Left renal pelvis (tissue), 4 donors: Measurements from ENCODE around the gene CITED2. TPM values are rescaled to one million over a fixed set of nuclear protein-coding genes. Genes with fewer than 3 reads are reported as not detected.

Experiments used
- DNase-seq, 4 donors: peaks; one replicate each; pipeline ENCODE4 v3.0.0-alpha.2; 2013; ENCODE audit warnings: low read depth in 4 of 4, low spot score in 3 of 4
- polyA plus RNA-seq, 4 donors: library from polyadenylated mRNA; unstranded; fragments of 120-200 nt; gene quantifications; one replicate each; pipeline ENCODE4 v1.2.1, GENCODE V29; 2013; ENCODE audit not compliant: insufficient read length in 4 of 4

Gene CITED2
- polyA plus RNA-seq, 4 donors = 104 to 202 (median 163) TPM

DNA sequence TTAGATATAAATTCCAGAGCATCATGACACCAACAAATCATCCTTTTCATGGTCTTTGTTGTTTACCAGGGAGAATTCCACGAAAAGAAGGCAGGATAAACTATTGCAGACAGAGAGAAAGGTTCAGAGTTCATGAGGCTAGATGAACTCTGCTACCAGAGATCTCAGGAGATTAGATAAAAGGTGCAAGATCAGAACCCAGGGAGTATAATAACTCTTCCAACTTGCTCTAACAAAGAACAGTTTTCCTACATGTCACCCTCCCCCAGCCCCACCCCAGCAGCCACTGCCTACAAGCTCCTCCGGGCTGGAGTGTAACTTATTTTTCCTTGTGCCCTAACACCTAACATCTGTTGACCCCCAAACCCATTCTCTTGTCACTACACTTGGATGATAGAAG lies 13.9 kb upstream of the CITED2 start:
- DNase-seq = no peak

DNA sequence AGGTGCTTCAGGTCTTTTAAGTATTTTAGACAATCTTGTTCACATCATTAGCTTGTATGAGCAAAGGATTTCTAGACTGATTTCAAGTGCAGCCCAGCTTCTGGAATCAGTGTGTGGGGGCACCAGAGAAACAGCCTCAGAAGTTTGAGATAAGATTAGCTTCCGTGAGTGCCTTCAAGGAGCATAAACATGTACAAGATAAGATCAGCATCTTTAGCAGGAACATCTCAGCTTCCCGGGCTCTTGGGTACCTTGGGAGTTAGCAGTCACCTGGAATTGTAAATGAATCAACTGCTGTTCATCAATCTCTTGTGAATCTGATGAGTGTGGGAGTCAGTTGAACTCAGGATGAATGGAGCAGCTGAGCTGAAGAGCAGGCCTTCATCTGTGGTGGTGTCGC lies 12.0 kb upstream of the CITED2 start:
- no peak for DNase-seq

DNA sequence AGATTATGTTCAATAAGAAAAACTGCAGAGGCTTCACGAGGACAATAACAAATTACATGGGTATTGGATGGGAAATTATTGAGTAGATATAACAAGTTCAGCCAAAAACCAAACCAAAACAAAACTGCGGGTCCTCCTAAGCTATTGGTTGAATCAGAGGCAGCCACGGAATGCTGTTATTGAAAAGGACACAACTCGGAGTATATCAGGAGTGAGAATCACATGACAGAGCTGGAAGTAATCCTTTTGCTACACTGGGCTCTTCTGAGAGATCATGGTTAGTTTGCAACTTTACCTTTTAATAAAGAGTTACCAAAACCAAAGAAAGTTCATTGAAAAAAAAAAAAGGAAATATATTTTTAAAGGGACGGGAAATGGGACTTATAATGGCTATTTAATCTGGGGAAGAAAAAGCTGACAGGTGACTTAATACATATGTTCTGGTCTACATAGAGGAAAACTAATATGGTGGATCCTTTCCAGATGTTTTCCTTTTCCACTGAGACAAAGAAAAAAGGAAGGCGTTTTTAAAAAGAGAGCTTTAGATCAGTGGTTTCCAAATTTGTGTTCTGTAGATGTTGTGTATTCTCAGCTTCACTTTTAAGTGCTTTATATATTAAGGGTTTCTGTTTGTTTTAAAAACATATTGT lies 6.9 kb upstream of the CITED2 start:
- no peak for DNase-seq

- DNase-seq = no peak
Observed at GRCh38 chr6:139380611-139381010, 6.2 kb upstream of the CITED2 start.

DNA sequence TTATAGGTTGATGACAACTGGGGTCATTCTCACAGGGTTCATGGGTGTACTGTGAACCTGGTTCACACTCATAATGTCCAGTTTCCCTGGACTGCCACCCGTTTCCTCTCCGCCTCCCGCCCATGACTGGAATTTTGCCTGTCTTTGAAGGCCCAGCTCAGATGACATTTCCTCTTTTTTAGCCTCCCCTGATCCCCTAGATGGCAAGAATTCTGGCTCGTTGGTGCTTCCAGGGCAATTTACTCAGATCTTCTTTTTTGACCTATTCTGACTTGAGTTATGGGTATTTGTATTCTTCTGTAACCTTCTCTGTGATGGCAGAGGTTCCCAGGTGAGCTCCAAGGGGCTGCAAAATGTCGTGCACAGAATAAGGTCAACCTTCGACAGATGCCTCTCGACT lies 5.7 kb upstream of the CITED2 start:
- no peak for DNase-seq

DNA sequence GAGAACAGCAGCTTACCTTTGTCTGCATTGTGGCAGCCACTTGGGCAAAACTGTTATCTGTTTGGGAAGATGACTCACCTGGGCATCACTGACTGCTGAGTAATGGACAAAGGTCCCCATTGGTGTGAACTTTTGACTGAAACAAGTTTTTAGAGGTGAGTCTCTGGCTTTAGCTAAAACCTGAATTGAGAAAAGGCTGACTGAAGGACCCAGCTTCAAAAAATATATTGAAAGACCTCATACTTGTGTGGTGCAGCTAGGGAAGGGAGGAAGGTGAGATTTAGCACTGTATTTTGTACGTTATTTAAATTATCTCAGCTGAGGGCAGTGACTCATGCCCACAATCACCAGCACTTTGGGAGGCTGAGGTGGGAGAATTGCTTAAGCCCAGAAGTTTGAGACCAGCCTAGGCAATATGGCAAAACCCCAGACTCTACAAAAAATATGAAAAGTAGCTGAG lies 4.5 kb upstream of the CITED2 start:
- DNase-seq = no peak

DNA sequence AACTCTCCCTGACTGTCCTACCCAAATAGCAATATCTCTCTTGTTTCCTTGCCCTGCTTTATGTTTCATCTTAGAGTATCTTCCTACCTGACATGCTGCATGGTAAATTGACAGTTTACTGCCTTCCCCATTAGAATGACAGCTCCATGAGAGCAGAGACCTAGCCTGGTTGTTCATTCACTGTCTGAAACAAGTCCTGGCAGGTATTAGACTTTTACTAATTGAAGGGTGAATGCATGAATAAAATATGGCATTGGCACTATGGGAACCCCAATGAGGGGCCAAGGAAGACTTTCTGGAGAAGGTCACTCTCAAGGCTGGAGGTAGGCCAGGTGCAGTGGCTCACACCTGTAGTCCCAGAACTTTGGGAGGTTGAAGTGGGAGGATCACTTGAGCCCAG lies 3.8 kb upstream of the CITED2 start:
- no peak for DNase-seq

DNA sequence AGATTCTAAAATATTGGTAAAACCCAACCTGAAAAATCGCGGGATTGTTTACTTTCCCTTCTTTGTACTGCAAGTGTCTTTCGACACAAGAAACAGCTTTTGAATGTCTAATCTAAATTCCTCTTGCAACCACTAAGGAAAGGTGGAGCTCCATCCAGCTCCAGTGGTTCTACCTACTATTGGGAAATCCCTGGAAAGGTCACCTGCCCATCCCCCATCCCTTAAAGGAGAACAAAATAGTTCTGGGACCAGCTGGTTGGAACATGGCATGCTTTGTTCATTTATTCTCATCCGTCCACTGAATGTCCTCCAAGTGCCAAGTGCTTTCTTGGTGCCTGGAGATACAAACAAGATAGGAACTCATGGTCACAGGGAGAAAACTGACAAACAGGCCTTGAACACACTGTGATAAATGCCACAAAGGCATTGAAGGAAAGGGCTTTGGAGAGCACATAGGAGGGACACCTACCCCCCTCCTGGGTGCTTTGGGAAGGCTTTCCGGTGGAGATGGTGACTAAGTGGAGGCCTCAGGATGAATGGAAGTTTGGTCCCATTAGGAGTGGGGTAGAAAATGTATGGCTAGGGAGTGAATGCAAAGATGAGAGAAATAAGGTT lies 2.3 kb upstream of the CITED2 start:
- DNase-seq = no peak

DNA sequence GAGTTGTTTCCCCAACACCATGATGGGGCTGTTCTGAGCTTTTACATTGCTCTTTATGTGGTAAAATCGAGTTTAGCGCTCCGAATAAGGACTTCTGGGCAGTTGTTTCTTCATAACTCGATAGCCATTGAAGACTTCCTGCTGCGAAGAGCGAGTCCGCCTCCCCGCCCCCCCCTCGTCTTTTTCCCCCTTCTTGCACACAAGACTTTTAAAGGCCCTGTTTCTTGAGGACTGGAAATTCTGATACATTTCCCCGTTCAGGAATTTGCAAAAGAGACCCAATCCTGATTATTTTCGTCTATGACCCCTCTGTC lies 1.5 kb upstream of the CITED2 start:
- no peak for DNase-seq

- DNase-seq = peak; percentile 88 to 93 (median 92)
Observed at GRCh38 chr6:139375226-139376016, 973 bp upstream of the CITED2 start.

GRCh38 chr6:139373928-139374356 lies 506 bp downstream of the CITED2 start:
- DNase-seq = no peak

GRCh38 chr6:139373154-139373927 lies 1.1 kb downstream of the CITED2 start:
- no peak for DNase-seq

DNA sequence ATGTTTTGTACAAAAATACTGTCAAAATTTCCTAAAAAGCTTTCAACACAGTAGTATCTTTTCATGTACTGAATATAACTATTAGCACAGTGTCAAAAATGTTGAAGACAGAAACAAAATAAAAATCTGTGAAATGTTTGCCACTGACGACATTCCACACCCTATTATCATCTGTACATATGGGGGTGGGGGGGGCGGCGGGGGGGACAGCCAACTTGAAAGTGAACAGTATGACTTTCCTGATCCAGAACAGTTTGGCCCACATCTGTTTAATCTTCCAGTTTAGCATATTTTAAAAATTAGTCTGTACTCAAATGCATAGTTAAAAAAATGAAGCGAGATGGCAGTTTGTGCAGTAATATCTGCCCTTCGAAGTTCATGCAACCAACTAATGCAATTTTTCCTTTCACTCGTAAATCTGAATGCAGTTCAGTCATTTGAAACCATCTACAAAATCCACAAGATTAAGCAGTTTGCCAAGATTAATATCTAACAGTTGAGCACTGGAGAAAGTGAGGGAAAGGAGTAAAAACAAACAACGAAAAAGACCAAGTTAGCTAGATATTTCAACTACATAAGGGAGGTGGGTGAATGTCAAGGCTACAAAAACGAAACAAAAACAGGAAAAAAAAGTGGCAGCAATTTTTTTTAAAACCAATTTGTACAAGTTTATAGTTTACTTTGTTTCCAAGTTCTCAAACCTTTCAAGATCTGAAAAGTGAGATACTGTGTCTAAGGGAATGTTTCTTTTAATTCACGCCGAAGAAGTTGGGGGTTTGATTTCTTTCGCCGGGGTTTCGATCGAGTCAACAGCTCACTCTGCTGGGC lies 1.9 kb downstream of the CITED2 start:
- DNase-seq = no peak

DNA sequence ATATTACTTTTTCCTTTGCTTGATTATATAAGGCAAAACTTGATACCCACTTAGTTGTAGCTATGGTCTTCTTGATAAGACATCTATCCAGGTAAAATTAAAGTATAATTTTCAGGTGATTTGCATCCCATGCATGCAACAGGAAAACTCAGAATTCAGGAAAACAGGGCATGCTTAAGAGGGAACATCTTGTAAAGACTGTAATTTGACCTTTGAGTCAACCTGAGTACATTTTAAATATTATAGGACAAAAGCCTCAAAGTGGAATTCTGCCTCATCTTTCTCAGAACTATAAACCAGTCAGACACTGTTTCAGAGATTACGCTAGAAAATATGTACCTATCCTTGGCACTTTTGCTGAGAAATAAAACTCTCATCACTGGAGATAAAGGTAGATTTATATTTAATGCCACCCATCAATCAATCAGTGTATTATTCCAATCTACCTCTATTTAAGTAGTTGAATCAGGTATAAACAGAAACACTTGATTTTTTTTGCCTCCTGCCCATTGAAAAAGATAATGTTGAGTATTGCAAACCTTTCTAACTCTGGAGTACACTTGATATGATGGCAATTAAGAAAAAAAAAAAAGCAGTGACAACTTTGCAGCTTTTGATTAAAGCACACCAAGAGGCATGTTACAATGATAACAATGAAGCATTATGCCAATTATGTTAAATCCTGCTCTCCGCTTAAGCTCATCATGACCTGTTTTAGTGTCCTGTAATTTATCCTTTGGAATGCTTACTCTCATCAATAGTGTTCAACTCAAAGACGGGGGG lies 2.8 kb downstream of the CITED2 start:
- DNase-seq = no peak

GRCh38 chr6:139370999-139371345 lies 3.5 kb downstream of the CITED2 start:
- no peak for DNase-seq

DNA sequence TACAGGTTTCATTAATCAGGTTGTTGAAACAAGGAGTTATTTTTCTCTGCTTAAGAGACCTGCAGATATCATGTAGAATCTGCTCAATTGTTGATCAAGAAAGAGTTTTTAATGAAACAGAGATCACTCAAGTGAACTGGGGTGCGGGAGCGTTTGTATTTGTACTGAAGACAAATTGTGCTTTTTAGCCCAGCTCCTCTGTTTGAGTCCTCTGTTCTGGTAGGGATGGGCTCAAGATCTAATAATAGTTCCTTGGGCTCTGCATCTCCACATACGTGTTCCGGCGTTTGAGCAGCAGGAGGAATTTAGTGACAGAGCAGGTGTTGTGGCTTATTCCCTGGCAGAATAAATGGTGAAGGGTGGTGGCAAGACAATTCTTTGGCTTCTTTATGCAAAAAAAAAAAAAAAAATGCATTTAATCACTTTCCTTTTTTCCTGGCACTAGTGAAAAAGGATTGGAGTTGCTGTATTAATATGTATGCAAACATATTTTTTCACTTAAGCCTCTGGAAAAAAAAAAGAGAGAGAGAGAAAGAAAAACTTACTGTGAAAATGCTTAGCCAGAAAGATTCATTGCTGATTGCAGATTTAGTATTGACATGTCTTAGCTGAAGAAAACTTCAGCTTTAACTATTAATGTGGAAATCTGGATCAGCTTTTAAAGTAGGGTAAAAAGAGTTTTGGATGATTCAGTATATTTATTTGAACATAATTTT lies 4.0 kb downstream of the CITED2 start:
- DNase-seq = no peak

GRCh38 chr6:139369568-139370282 lies 4.7 kb downstream of the CITED2 start:
- DNase-seq = no peak

GRCh38 chr6:139369068-139369467 lies 5.4 kb downstream of the CITED2 start:
- DNase-seq = no peak
